H9 (cell line): ENCODE data around the gene FBXO42. TPM values are rescaled to one million over a fixed set of nuclear protein-coding genes. Genes with fewer than 3 reads are reported as not detected.

Experiments
- DNase-seq: peaks from one replicate; pipeline ENCODE4 v3.0.0-alpha.2; 2017
- H2AFZ ChIP-seq: one replicate; pipeline ENCODE4 v1.6.1; 2013; ENCODE audit warnings: mild to moderate bottlenecking, low read length, control low read depth, moderate library complexity
- H2AK5ac ChIP-seq: 2 replicates; pipeline ENCODE4 v1.6.1; 2013; ENCODE audit warnings: low read length, control low read depth, mixed read lengths; ENCODE audit not compliant: insufficient read length
- H2BK120ac ChIP-seq: one replicate; pipeline ENCODE4 v1.6.1; 2013; ENCODE audit warnings: low read depth, mild to moderate bottlenecking, low read length, control low read depth, inconsistent platforms; ENCODE audit not compliant: poor library complexity, severe bottlenecking
- H2BK12ac ChIP-seq: 2 replicates; pipeline ENCODE4 v1.6.1; 2013; ENCODE audit warnings: low read length, control low read depth, mixed read lengths, low read depth; ENCODE audit not compliant: insufficient read length
- H2BK15ac ChIP-seq: 2 replicates; pipeline ENCODE4 v1.6.1; 2013; ENCODE audit warnings: low read depth, low read length, control low read depth
- H2BK20ac ChIP-seq: one replicate; pipeline ENCODE4 v1.6.1; 2013; ENCODE audit warnings: low read depth, mild to moderate bottlenecking, low read length, control low read depth, inconsistent platforms; ENCODE audit not compliant: poor library complexity, severe bottlenecking
- H2BK5ac ChIP-seq: 2 replicates; pipeline ENCODE4 v1.6.1; 2013; ENCODE audit warnings: low read length, control low read depth, mixed read lengths; ENCODE audit not compliant: insufficient read length
- H3K14ac ChIP-seq: 2 replicates; pipeline ENCODE4 v1.6.1; 2013; ENCODE audit warnings: low read length, control low read depth; ENCODE audit not compliant: insufficient read depth
- H3K18ac ChIP-seq: 2 replicates; pipeline ENCODE4 v1.6.1; 2013; ENCODE audit warnings: low read depth, mild to moderate bottlenecking, mixed read lengths, low read length, control low read depth; ENCODE audit not compliant: insufficient read length
- H3K23ac ChIP-seq: 2 replicates; pipeline ENCODE4 v1.6.1; 2013; ENCODE audit warnings: low read length, control low read depth, mixed read lengths, low read depth; ENCODE audit not compliant: insufficient read length
- H3K23me2 ChIP-seq: 2 replicates; pipeline ENCODE4 v1.6.1; 2013; ENCODE audit warnings: low read depth, mild to moderate bottlenecking, mixed read lengths, low read length, control low read depth; ENCODE audit not compliant: insufficient read length, poor library complexity, severe bottlenecking
- H3K27ac ChIP-seq: 2 replicates; pipeline ENCODE4 v1.5.1; 2013; ENCODE audit warnings: low read length, control low read depth, mixed read lengths, low read depth; ENCODE audit not compliant: insufficient read length
- H3K27me3 ChIP-seq: 2 replicates; pipeline ENCODE4 v1.6.1; 2013; ENCODE audit warnings: low read length, control low read depth, inconsistent platforms; ENCODE audit not compliant: insufficient read depth
- H3K4ac ChIP-seq: 2 replicates; pipeline ENCODE4 v1.6.1; 2013; ENCODE audit warnings: low read depth, mild to moderate bottlenecking, control low read depth, inconsistent platforms, low read length, moderate library complexity
- H3K4me1 ChIP-seq: 2 replicates; pipeline ENCODE4 v1.6.1; 2013; ENCODE audit warnings: low read length, control low read depth, inconsistent platforms; ENCODE audit not compliant: insufficient read depth
- H3K4me2 ChIP-seq: 2 replicates; pipeline ENCODE4 v1.6.1; 2013; ENCODE audit warnings: low read length, control low read depth, mixed read lengths; ENCODE audit not compliant: insufficient read length, insufficient read depth
- H3K56ac ChIP-seq: 2 replicates; pipeline ENCODE4 v1.6.1; 2013; ENCODE audit warnings: low read depth, mild to moderate bottlenecking, mixed read lengths, low read length, control low read depth; ENCODE audit not compliant: insufficient read length
- H3K79me1 ChIP-seq: 2 replicates; pipeline ENCODE4 v1.6.1; 2013; ENCODE audit warnings: low read depth, mild to moderate bottlenecking, moderate library complexity, low read length, control low read depth, inconsistent platforms; ENCODE audit not compliant: insufficient read depth, poor library complexity, severe bottlenecking
- H3K79me2 ChIP-seq: 2 replicates; pipeline ENCODE4 v1.6.1; 2013; ENCODE audit warnings: low read length, control low read depth, inconsistent platforms; ENCODE audit not compliant: insufficient read depth
- H3K9ac ChIP-seq: 2 replicates; pipeline ENCODE4 v1.6.1; 2013; ENCODE audit warnings: low read length, control low read depth, mixed read lengths; ENCODE audit not compliant: insufficient read length; ENCODE audit errors: extremely low read depth
- H3K9me3 ChIP-seq: one replicate; pipeline ENCODE4 v1.6.1; 2013; ENCODE audit warnings: low read depth, low read length, inconsistent platforms; ENCODE audit not compliant: control insufficient read depth
- H3T11ph ChIP-seq: one replicate; pipeline ENCODE4 v1.6.1; 2013; ENCODE audit warnings: mild to moderate bottlenecking, low read length, control low read depth, inconsistent platforms
- H4K20me1 ChIP-seq: one replicate; pipeline ENCODE4 v1.6.1; 2013; ENCODE audit not compliant: control insufficient read depth, insufficient read length, insufficient read depth
- H4K5ac ChIP-seq: 2 replicates; pipeline ENCODE4 v1.6.1; 2013; ENCODE audit warnings: low read depth, mild to moderate bottlenecking, mixed read lengths, low read length, control low read depth; ENCODE audit not compliant: insufficient read length
- H4K8ac ChIP-seq: replicated peaks from 2 replicates; pipeline ENCODE4 v1.6.1; 2013; ENCODE audit warnings: low read length, control low read depth, mixed read lengths, low read depth; ENCODE audit not compliant: insufficient read length
- H4K91ac ChIP-seq: 2 replicates; pipeline ENCODE4 v1.6.1; 2013; ENCODE audit warnings: low read depth, mild to moderate bottlenecking, moderate library complexity, mixed read lengths, low read length, control low read depth; ENCODE audit not compliant: insufficient read length
- H3K27ac Mint-ChIP-seq, 3 experiments: 2 replicates in 2 of 3; 3 replicates in 1 of 3; pipeline ENCODE4 v1.8.0; 2020 to 2021; ENCODE audit warnings: mixed read lengths in 3 of 3, mild to moderate bottlenecking in 1 of 3, moderate library complexity in 1 of 3
- H3K27me3 Mint-ChIP-seq: 2 replicates; pipeline ENCODE4 v1.8.0; 2021; ENCODE audit warnings: low read depth, mild to moderate bottlenecking, moderate library complexity, mixed read lengths
- H3K36me3 Mint-ChIP-seq, 3 experiments: 2 replicates in 2 of 3; 3 replicates in 1 of 3; pipeline ENCODE4 v1.8.0; 2020 to 2021; ENCODE audit warnings: low read depth in 3 of 3, mixed read lengths in 3 of 3; ENCODE audit not compliant: insufficient read depth in 1 of 3
- H3K4me1 Mint-ChIP-seq, 2 experiments: 2 replicates each; pipeline ENCODE4 v1.8.0; 2020; ENCODE audit warnings: mixed read lengths in 2 of 2
- H3K4me3 Mint-ChIP-seq, 2 experiments: 2 replicates in 1 of 2; 3 replicates in 1 of 2; pipeline ENCODE4 v1.8.0; 2020 to 2021; ENCODE audit warnings: mild to moderate bottlenecking in 2 of 2, mixed read lengths in 2 of 2, moderate library complexity in 1 of 2
- H3K9me3 Mint-ChIP-seq, 2 experiments: 2 replicates in 1 of 2; 3 replicates in 1 of 2; pipeline ENCODE4 v1.8.0; 2020; ENCODE audit warnings: mild to moderate bottlenecking in 2 of 2, mixed read lengths in 2 of 2, moderate library complexity in 1 of 2
- WGBS: extraction: QIAGEN DNeasy Blood & Tissue Kit; methylation state at CpG from one replicate; pipeline ENCODE4 v1.1.7; 2013; ENCODE audit warnings: missing lambda C conversion rate, low lambda C conversion rate, mixed read lengths; ENCODE audit not compliant: insufficient read length; ENCODE audit errors: extremely low coverage; 5-methylcytosine and 5-hydroxymethylcytosine counted together
- total RNA-seq: library from RNA; stranded (reverse); gene quantifications from 2 replicates; pipeline ENCODE4 v1.2.1, GENCODE V29; 2021
- TF ChIP-seq, protein P1 (sequence below): fragments of 200-600 bp; sonication (generic); conservative IDR thresholded peaks from 3 replicates; pipeline ENCODE4 v1.8.0; 2021; ENCODE audit warnings: antibody characterized with exemption, mild to moderate bottlenecking

The FBXO42 gene
- total RNA-seq, 1 experiment from 2014 or later, result 17.4 TPM

DNA sequence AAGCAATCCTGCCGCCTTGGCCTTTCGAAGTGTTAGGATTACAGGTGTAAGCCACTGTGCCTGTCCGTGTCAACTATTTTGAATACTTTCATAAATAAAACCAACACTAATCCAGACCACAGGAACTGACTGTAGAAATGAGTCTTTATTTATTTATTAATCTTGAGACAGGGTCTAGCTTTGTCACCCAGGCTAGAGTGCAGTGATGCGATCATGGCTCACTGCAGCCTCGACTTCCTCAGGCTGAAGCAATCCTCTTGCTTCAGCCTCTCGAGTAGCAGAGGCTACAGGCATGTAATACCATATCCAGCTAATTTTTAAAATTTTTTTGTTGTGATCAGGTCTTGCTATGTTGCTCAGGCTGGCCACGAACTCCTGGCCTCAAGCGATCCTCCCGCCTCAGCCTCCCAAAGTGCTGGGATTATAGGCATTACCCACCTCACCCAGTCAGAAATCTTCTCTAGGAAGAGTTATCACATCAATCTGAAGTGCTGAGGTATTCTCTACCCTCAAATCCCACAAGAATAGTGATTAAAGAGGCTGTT is 93.6 kb downstream of the FBXO42 start:
- Histone ChIP-seq H3K9ac (no peak overlapping the region), H2AFZ (no peak overlapping the region), H3K56ac (no peak overlapping the region), H3K23ac (no peak overlapping the region), H2BK15ac (no peak overlapping the region), H2AK5ac (no peak overlapping the region), H3K4ac (no peak overlapping the region), H2BK12ac (no peak overlapping the region), H3T11ph (no peak overlapping the region), H3K27me3 (no peaks in the 10 kb centered on the region), H2BK20ac (no peak overlapping the region), H4K5ac (no peak overlapping the region), H3K4me2 (no peak overlapping the region), H4K91ac (no peak overlapping the region), H3K9me3 (no peaks in the 10 kb centered on the region), H3K23me2 (no peaks in the 10 kb centered on the region), H4K8ac (no peak overlapping the region), H2BK120ac (no peak overlapping the region), H3K18ac (no peak overlapping the region), H3K14ac (no peak overlapping the region), H3K27ac (no peak overlapping the region), H4K20me1 (no peaks in the 10 kb centered on the region), H3K4me1 (no peaks in the 10 kb centered on the region), H2BK5ac (no peak overlapping the region), H3K79me1 (no peaks in the 10 kb centered on the region), H3K79me2 (no peaks in the 10 kb centered on the region)
- no peak for DNase-seq
- Mint-ChIP-seq H3K36me3 (peaks cover 4 to 14% (median 11%) of the 10 kb centered on the region in 3 experiments; a peak in 5 of 7 replicates), H3K4me1 (peaks cover 6 to 14% of the 10 kb centered on the region in 2 experiments), H3K4me3 (no peak overlapping the region; a peak in 1 of 5 replicates), H3K27me3 (no peaks in the 10 kb centered on the region), H3K27ac (peak overlapping the region in 1 of 3 experiments; percentile 37; a peak in 2 of 7 replicates), H3K9me3 (no peaks in the 10 kb centered on the region)
- WGBS, result no CpG with 5 or more reads among the region's 9 CpGs
- TF ChIP-seq, protein P1, sequence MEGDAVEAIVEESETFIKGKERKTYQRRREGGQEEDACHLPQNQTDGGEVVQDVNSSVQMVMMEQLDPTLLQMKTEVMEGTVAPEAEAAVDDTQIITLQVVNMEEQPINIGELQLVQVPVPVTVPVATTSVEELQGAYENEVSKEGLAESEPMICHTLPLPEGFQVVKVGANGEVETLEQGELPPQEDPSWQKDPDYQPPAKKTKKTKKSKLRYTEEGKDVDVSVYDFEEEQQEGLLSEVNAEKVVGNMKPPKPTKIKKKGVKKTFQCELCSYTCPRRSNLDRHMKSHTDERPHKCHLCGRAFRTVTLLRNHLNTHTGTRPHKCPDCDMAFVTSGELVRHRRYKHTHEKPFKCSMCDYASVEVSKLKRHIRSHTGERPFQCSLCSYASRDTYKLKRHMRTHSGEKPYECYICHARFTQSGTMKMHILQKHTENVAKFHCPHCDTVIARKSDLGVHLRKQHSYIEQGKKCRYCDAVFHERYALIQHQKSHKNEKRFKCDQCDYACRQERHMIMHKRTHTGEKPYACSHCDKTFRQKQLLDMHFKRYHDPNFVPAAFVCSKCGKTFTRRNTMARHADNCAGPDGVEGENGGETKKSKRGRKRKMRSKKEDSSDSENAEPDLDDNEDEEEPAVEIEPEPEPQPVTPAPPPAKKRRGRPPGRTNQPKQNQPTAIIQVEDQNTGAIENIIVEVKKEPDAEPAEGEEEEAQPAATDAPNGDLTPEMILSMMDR, result no peak
